H9 (cell line): Measurements from ENCODE around the gene CCDC194. TPM values are rescaled to one million over a fixed set of nuclear protein-coding genes. Genes with fewer than 3 reads are reported as not detected.
A peak's percentile ranks its signal among the peaks of the same experiment; 100 is the strongest.

Experiments used
- DNase-seq: peaks from one replicate; pipeline ENCODE4 v3.0.0-alpha.2; 2017
- H2AFZ ChIP-seq: one replicate; pipeline ENCODE4 v1.6.1; 2013; ENCODE audit warnings: mild to moderate bottlenecking, low read length, control low read depth, moderate library complexity
- H2AK5ac ChIP-seq: 2 replicates; pipeline ENCODE4 v1.6.1; 2013; ENCODE audit warnings: low read length, control low read depth, mixed read lengths; ENCODE audit not compliant: insufficient read length
- H2BK120ac ChIP-seq: one replicate; pipeline ENCODE4 v1.6.1; 2013; ENCODE audit warnings: low read depth, mild to moderate bottlenecking, low read length, control low read depth, inconsistent platforms; ENCODE audit not compliant: poor library complexity, severe bottlenecking
- H2BK12ac ChIP-seq: 2 replicates; pipeline ENCODE4 v1.6.1; 2013; ENCODE audit warnings: low read length, control low read depth, mixed read lengths, low read depth; ENCODE audit not compliant: insufficient read length
- H2BK15ac ChIP-seq: 2 replicates; pipeline ENCODE4 v1.6.1; 2013; ENCODE audit warnings: low read depth, low read length, control low read depth
- H2BK20ac ChIP-seq: one replicate; pipeline ENCODE4 v1.6.1; 2013; ENCODE audit warnings: low read depth, mild to moderate bottlenecking, low read length, control low read depth, inconsistent platforms; ENCODE audit not compliant: poor library complexity, severe bottlenecking
- H2BK5ac ChIP-seq: 2 replicates; pipeline ENCODE4 v1.6.1; 2013; ENCODE audit warnings: low read length, control low read depth, mixed read lengths; ENCODE audit not compliant: insufficient read length
- H3K14ac ChIP-seq: 2 replicates; pipeline ENCODE4 v1.6.1; 2013; ENCODE audit warnings: low read length, control low read depth; ENCODE audit not compliant: insufficient read depth
- H3K18ac ChIP-seq: 2 replicates; pipeline ENCODE4 v1.6.1; 2013; ENCODE audit warnings: low read depth, mild to moderate bottlenecking, mixed read lengths, low read length, control low read depth; ENCODE audit not compliant: insufficient read length
- H3K23ac ChIP-seq: 2 replicates; pipeline ENCODE4 v1.6.1; 2013; ENCODE audit warnings: low read length, control low read depth, mixed read lengths, low read depth; ENCODE audit not compliant: insufficient read length
- H3K23me2 ChIP-seq: 2 replicates; pipeline ENCODE4 v1.6.1; 2013; ENCODE audit warnings: low read depth, mild to moderate bottlenecking, mixed read lengths, low read length, control low read depth; ENCODE audit not compliant: insufficient read length, poor library complexity, severe bottlenecking
- H3K27ac ChIP-seq: 2 replicates; pipeline ENCODE4 v1.5.1; 2013; ENCODE audit warnings: low read length, control low read depth, mixed read lengths, low read depth; ENCODE audit not compliant: insufficient read length
- H3K27me3 ChIP-seq: 2 replicates; pipeline ENCODE4 v1.6.1; 2013; ENCODE audit warnings: low read length, control low read depth, inconsistent platforms; ENCODE audit not compliant: insufficient read depth
- H3K4ac ChIP-seq: 2 replicates; pipeline ENCODE4 v1.6.1; 2013; ENCODE audit warnings: low read depth, mild to moderate bottlenecking, control low read depth, inconsistent platforms, low read length, moderate library complexity
- H3K4me1 ChIP-seq: 2 replicates; pipeline ENCODE4 v1.6.1; 2013; ENCODE audit warnings: low read length, control low read depth, inconsistent platforms; ENCODE audit not compliant: insufficient read depth
- H3K4me2 ChIP-seq: 2 replicates; pipeline ENCODE4 v1.6.1; 2013; ENCODE audit warnings: low read length, control low read depth, mixed read lengths; ENCODE audit not compliant: insufficient read length, insufficient read depth
- H3K56ac ChIP-seq: 2 replicates; pipeline ENCODE4 v1.6.1; 2013; ENCODE audit warnings: low read depth, mild to moderate bottlenecking, mixed read lengths, low read length, control low read depth; ENCODE audit not compliant: insufficient read length
- H3K79me1 ChIP-seq: 2 replicates; pipeline ENCODE4 v1.6.1; 2013; ENCODE audit warnings: low read depth, mild to moderate bottlenecking, moderate library complexity, low read length, control low read depth, inconsistent platforms; ENCODE audit not compliant: insufficient read depth, poor library complexity, severe bottlenecking
- H3K79me2 ChIP-seq: 2 replicates; pipeline ENCODE4 v1.6.1; 2013; ENCODE audit warnings: low read length, control low read depth, inconsistent platforms; ENCODE audit not compliant: insufficient read depth
- H3K9ac ChIP-seq: 2 replicates; pipeline ENCODE4 v1.6.1; 2013; ENCODE audit warnings: low read length, control low read depth, mixed read lengths; ENCODE audit not compliant: insufficient read length; ENCODE audit errors: extremely low read depth
- H3K9me3 ChIP-seq: one replicate; pipeline ENCODE4 v1.6.1; 2013; ENCODE audit warnings: low read depth, low read length, inconsistent platforms; ENCODE audit not compliant: control insufficient read depth
- H3T11ph ChIP-seq: one replicate; pipeline ENCODE4 v1.6.1; 2013; ENCODE audit warnings: mild to moderate bottlenecking, low read length, control low read depth, inconsistent platforms
- H4K20me1 ChIP-seq: one replicate; pipeline ENCODE4 v1.6.1; 2013; ENCODE audit not compliant: control insufficient read depth, insufficient read length, insufficient read depth
- H4K5ac ChIP-seq: 2 replicates; pipeline ENCODE4 v1.6.1; 2013; ENCODE audit warnings: low read depth, mild to moderate bottlenecking, mixed read lengths, low read length, control low read depth; ENCODE audit not compliant: insufficient read length
- H4K8ac ChIP-seq: replicated peaks from 2 replicates; pipeline ENCODE4 v1.6.1; 2013; ENCODE audit warnings: low read length, control low read depth, mixed read lengths, low read depth; ENCODE audit not compliant: insufficient read length
- H4K91ac ChIP-seq: 2 replicates; pipeline ENCODE4 v1.6.1; 2013; ENCODE audit warnings: low read depth, mild to moderate bottlenecking, moderate library complexity, mixed read lengths, low read length, control low read depth; ENCODE audit not compliant: insufficient read length
- H3K27ac Mint-ChIP-seq, 3 experiments: 2 replicates in 2 of 3; 3 replicates in 1 of 3; pipeline ENCODE4 v1.8.0; 2020 to 2021; ENCODE audit warnings: mixed read lengths in 3 of 3, mild to moderate bottlenecking in 1 of 3, moderate library complexity in 1 of 3
- H3K27me3 Mint-ChIP-seq: 2 replicates; pipeline ENCODE4 v1.8.0; 2021; ENCODE audit warnings: low read depth, mild to moderate bottlenecking, moderate library complexity, mixed read lengths
- H3K36me3 Mint-ChIP-seq, 3 experiments: 2 replicates in 2 of 3; 3 replicates in 1 of 3; pipeline ENCODE4 v1.8.0; 2020 to 2021; ENCODE audit warnings: low read depth in 3 of 3, mixed read lengths in 3 of 3; ENCODE audit not compliant: insufficient read depth in 1 of 3
- H3K4me1 Mint-ChIP-seq, 2 experiments: 2 replicates each; pipeline ENCODE4 v1.8.0; 2020; ENCODE audit warnings: mixed read lengths in 2 of 2
- H3K4me3 Mint-ChIP-seq, 2 experiments: 2 replicates in 1 of 2; 3 replicates in 1 of 2; pipeline ENCODE4 v1.8.0; 2020 to 2021; ENCODE audit warnings: mild to moderate bottlenecking in 2 of 2, mixed read lengths in 2 of 2, moderate library complexity in 1 of 2
- H3K9me3 Mint-ChIP-seq, 2 experiments: 2 replicates in 1 of 2; 3 replicates in 1 of 2; pipeline ENCODE4 v1.8.0; 2020; ENCODE audit warnings: mild to moderate bottlenecking in 2 of 2, mixed read lengths in 2 of 2, moderate library complexity in 1 of 2
- WGBS: extraction: QIAGEN DNeasy Blood & Tissue Kit; methylation state at CpG from one replicate; pipeline ENCODE4 v1.1.7; 2013; ENCODE audit warnings: missing lambda C conversion rate, low lambda C conversion rate, mixed read lengths; ENCODE audit not compliant: insufficient read length; ENCODE audit errors: extremely low coverage; 5-methylcytosine and 5-hydroxymethylcytosine counted together
- long read RNA-seq: library from polyadenylated mRNA; unstranded; transcript quantifications from one replicate; pipeline ENCODE4 v2.0.0, GENCODE V29; 2020
- total RNA-seq: library from RNA; stranded (reverse); gene quantifications from 2 replicates; pipeline ENCODE4 v1.2.1, GENCODE V29; 2021
- TF ChIP-seq, protein P1 (sequence below): fragments of 200-600 bp; sonication (generic); conservative IDR thresholded peaks from 3 replicates; pipeline ENCODE4 v1.8.0; 2021; ENCODE audit warnings: antibody characterized with exemption, mild to moderate bottlenecking

CCDC194 gene, protein sequence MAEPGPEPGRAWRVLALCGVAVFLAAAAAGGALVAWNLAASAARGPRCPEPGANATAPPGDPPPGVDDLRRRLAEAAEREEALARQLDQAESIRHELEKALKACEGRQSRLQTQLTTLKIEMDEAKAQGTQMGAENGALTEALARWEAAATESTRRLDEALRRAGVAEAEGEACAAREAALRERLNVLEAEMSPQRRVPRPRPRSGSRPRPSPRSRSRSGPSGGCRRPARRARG
- total RNA-seq, result 0.68 and 0.75 TPM in 2 replicates
- long read RNA-seq, result 0 reads

DNA sequence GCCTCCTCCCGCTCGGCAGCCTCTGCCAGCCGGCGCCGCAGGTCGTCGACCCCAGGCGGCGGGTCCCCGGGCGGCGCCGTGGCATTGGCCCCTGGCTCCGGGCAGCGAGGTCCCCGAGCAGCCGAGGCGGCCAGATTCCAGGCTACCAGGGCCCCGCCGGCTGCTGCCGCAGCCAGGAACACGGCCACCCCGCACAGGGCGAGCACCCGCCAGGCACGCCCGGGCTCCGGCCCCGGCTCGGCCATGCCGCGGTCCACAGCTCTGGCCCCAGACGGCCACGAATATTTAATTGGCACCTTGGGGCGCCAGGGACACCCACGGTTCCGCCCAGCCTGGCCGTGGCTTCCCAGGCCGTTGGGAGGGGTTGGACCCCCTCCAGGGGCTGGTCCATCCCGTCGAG, at the start of gene CCDC194:
Gene CCDC194 (minus strand): TSS at position 283 of the 400 bp plus-strand sequence. CDS start 38 bp downstream, at position 245.
- Histone ChIP-seq H4K8ac (no peak within 1 kb of the TSS), H3K4ac (no peak within 1 kb of the TSS), H4K20me1 (no peaks in the 10 kb centered on the region), H2BK5ac (no peak within 1 kb of the TSS), H3T11ph (no peak within 1 kb of the TSS), H3K27me3 (no peaks in the 10 kb centered on the region), H2BK12ac (no peak within 1 kb of the TSS), H2BK20ac (no peak within 1 kb of the TSS), H2AK5ac (no peak within 1 kb of the TSS), H3K56ac (no peak within 1 kb of the TSS), H4K91ac (no peak within 1 kb of the TSS), H3K27ac (no peak within 1 kb of the TSS), H3K23me2 (peaks cover 14% of the 10 kb centered on the region), H3K4me2 (no peak within 1 kb of the TSS), H3K9me3 (no peaks in the 10 kb centered on the region), H3K4me1 (no peaks in the 10 kb centered on the region), H4K5ac (no peak within 1 kb of the TSS), H2BK15ac (no peak within 1 kb of the TSS), H3K79me1 (no peaks in the 10 kb centered on the region), H2AFZ (no peak within 1 kb of the TSS), H2BK120ac (no peak within 1 kb of the TSS), H3K9ac (no peak within 1 kb of the TSS), H3K79me2 (no peaks in the 10 kb centered on the region), H3K18ac (no peak within 1 kb of the TSS), H3K14ac (no peak within 1 kb of the TSS), H3K23ac (no peak within 1 kb of the TSS)
- H3K4me1 Mint-ChIP-seq, result peaks cover 12 to 14% of the 10 kb centered on the region in 2 experiments
- no peak for DNase-seq
- peaks cover 3 to 15% (median 5%) of the 10 kb centered on the region in 3 experiments; a peak in 6 of 7 replicates for H3K36me3 Mint-ChIP-seq
- H3K27ac Mint-ChIP-seq, result no peak within 1 kb of the TSS
- H3K9me3 Mint-ChIP-seq, result peaks cover 7 to 8% of the 10 kb centered on the region in 2 experiments
- WGBS, result no CpG with 5 or more reads among the region's 41 CpGs
- H3K4me3 Mint-ChIP-seq, result peak within 1 kb of the TSS in 1 of 2 experiments; percentile 58; a peak in 2 of 5 replicates
- TF ChIP-seq, protein P1, sequence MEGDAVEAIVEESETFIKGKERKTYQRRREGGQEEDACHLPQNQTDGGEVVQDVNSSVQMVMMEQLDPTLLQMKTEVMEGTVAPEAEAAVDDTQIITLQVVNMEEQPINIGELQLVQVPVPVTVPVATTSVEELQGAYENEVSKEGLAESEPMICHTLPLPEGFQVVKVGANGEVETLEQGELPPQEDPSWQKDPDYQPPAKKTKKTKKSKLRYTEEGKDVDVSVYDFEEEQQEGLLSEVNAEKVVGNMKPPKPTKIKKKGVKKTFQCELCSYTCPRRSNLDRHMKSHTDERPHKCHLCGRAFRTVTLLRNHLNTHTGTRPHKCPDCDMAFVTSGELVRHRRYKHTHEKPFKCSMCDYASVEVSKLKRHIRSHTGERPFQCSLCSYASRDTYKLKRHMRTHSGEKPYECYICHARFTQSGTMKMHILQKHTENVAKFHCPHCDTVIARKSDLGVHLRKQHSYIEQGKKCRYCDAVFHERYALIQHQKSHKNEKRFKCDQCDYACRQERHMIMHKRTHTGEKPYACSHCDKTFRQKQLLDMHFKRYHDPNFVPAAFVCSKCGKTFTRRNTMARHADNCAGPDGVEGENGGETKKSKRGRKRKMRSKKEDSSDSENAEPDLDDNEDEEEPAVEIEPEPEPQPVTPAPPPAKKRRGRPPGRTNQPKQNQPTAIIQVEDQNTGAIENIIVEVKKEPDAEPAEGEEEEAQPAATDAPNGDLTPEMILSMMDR, result no peak
- H3K27me3 Mint-ChIP-seq, result peaks cover 15% of the 10 kb centered on the region
